Measurements from ENCODE around the gene ENO2.

ENO2 gene

GRCh38 chr12:6921996-6922946 is 7.9 kb downstream of the ENO2 start:
- H3K36me3 ChIP-seq (ENCODE audit: control insufficient read depth, insufficient read depth, low read length), result peaks cover 2% of the 10 kb centered on the region
- no peak overlapping the region for H3K9ac ChIP-seq (ENCODE audit: low read length)
- no peak overlapping the region for H3K27ac ChIP-seq (ENCODE audit: low read depth, low read length)

GRCh38 chr12:6923003-6923732 is 8.8 kb downstream of the ENO2 start:
- Histone ChIP-seq H3K9ac (ENCODE audit: low read length) (no peak overlapping the region), H3K27me3 (ENCODE audit: control insufficient read depth, insufficient read depth, low read length) (no peaks in the 10 kb centered on the region), H3K4me1 (ENCODE audit: control insufficient read depth, insufficient read depth, low read length) (peaks cover 26% of the 10 kb centered on the region), H3K36me3 (ENCODE audit: control insufficient read depth, insufficient read depth, low read length) (no peaks in the 10 kb centered on the region), H3K4me3 (ENCODE audit: low read length) (no peak overlapping the region), H3K27ac (ENCODE audit: low read depth, low read length) (no peak overlapping the region)

More at GRCh38 chr12:6921996-6922946, 7.9 kb downstream of the ENO2 start:
- Histone ChIP-seq H3K4me3 (ENCODE audit: low read length) (no peak overlapping the region), H3K4me1 (ENCODE audit: control insufficient read depth, insufficient read depth, low read length) (peaks cover 26% of the 10 kb centered on the region), H3K27me3 (ENCODE audit: control insufficient read depth, insufficient read depth, low read length) (no peaks in the 10 kb centered on the region)

GRCh38 chr12:6923851-6924250 is 9.5 kb downstream of the ENO2 start:
- Histone ChIP-seq H3K27ac (ENCODE audit: low read depth, low read length) (peak overlapping the region; percentile 99), H3K36me3 (ENCODE audit: control insufficient read depth, insufficient read depth, low read length) (no peaks in the 10 kb centered on the region), H3K4me1 (ENCODE audit: control insufficient read depth, insufficient read depth, low read length) (peaks cover 26% of the 10 kb centered on the region), H3K9ac (ENCODE audit: low read length) (no peak overlapping the region), H3K27me3 (ENCODE audit: control insufficient read depth, insufficient read depth, low read length) (no peaks in the 10 kb centered on the region), H3K4me3 (ENCODE audit: low read length) (no peak overlapping the region)

GRCh38 chr12:6925239-6925539 is 10.8 kb downstream of the ENO2 start:
- no peaks in the 10 kb centered on the region for H3K27me3 ChIP-seq (ENCODE audit: control insufficient read depth, insufficient read depth, low read length)
- H3K4me3 ChIP-seq (ENCODE audit: low read length), result peak overlapping the region; percentile 52
- peak overlapping the region; percentile 76 for H3K9ac ChIP-seq (ENCODE audit: low read length)
- H3K27ac ChIP-seq (ENCODE audit: low read depth, low read length), result peak overlapping the region; percentile 99
- H3K36me3 ChIP-seq (ENCODE audit: control insufficient read depth, insufficient read depth, low read length), result no peaks in the 10 kb centered on the region
- H3K4me1 ChIP-seq (ENCODE audit: control insufficient read depth, insufficient read depth, low read length), result peaks cover 36% of the 10 kb centered on the region

- peak overlapping the region; percentile 99 for H3K27ac ChIP-seq (ENCODE audit: low read depth, low read length)
- peak overlapping the region; percentile 76 for H3K9ac ChIP-seq (ENCODE audit: low read length)
- no peaks in the 10 kb centered on the region for H3K27me3 ChIP-seq (ENCODE audit: control insufficient read depth, insufficient read depth, low read length)
- H3K4me3 ChIP-seq (ENCODE audit: low read length), result peak overlapping the region; percentile 78
- H3K36me3 ChIP-seq (ENCODE audit: control insufficient read depth, insufficient read depth, low read length), result no peaks in the 10 kb centered on the region
- H3K4me1 ChIP-seq (ENCODE audit: control insufficient read depth, insufficient read depth, low read length), result peaks cover 37% of the 10 kb centered on the region
Observed at GRCh38 chr12:6925540-6926279, 11.3 kb downstream of the ENO2 start.

GRCh38 chr12:6927379-6928021 is 13.1 kb downstream of the ENO2 start, which contains the start of gene ATN1:
Gene ATN1 (plus strand): TSS chr12:6927959. CDS start chr12:6934002, 6,043 bp downstream.
- H3K4me1 ChIP-seq (ENCODE audit: control insufficient read depth, insufficient read depth, low read length), result peaks cover 44% of the 10 kb centered on the region
- no peaks in the 10 kb centered on the region for H3K36me3 ChIP-seq (ENCODE audit: control insufficient read depth, insufficient read depth, low read length)
- H3K27ac ChIP-seq (ENCODE audit: low read depth, low read length), result peak within 1 kb of the TSS; percentile 99
- peak within 1 kb of the TSS; percentile 80 for H3K9ac ChIP-seq (ENCODE audit: low read length)
- peak within 1 kb of the TSS; percentile 86 for H3K4me3 ChIP-seq (ENCODE audit: low read length)
- H3K27me3 ChIP-seq (ENCODE audit: control insufficient read depth, insufficient read depth, low read length), result no peaks in the 10 kb centered on the region

GRCh38 chr12:6928022-6928702 is 13.8 kb downstream of the ENO2 start:
- H3K4me1 ChIP-seq (ENCODE audit: control insufficient read depth, insufficient read depth, low read length), result peaks cover 49% of the 10 kb centered on the region
- no peaks in the 10 kb centered on the region for H3K27me3 ChIP-seq (ENCODE audit: control insufficient read depth, insufficient read depth, low read length)
- H3K9ac ChIP-seq (ENCODE audit: low read length), result peak overlapping the region; percentile 80
- peak overlapping the region; percentile 99 for H3K27ac ChIP-seq (ENCODE audit: low read depth, low read length)
- no peaks in the 10 kb centered on the region for H3K36me3 ChIP-seq (ENCODE audit: control insufficient read depth, insufficient read depth, low read length)
- peak overlapping the region; percentile 86 for H3K4me3 ChIP-seq (ENCODE audit: low read length)

- Histone ChIP-seq H3K27ac (ENCODE audit: low read depth, low read length) (peak overlapping the region; percentile 90), H3K4me3 (ENCODE audit: low read length) (peak overlapping the region; percentile 86), H3K4me1 (ENCODE audit: control insufficient read depth, insufficient read depth, low read length) (peaks cover 48% of the 10 kb centered on the region), H3K9ac (ENCODE audit: low read length) (peak overlapping the region; percentile 80), H3K27me3 (ENCODE audit: control insufficient read depth, insufficient read depth, low read length) (no peaks in the 10 kb centered on the region), H3K36me3 (ENCODE audit: control insufficient read depth, insufficient read depth, low read length) (no peaks in the 10 kb centered on the region)
Observed at GRCh38 chr12:6928703-6929407, 14.5 kb downstream of the ENO2 start.

GRCh38 chr12:6929466-6930452 is 15.4 kb downstream of the ENO2 start:
- Histone ChIP-seq H3K4me1 (ENCODE audit: control insufficient read depth, insufficient read depth, low read length) (peaks cover 39% of the 10 kb centered on the region), H3K9ac (ENCODE audit: low read length) (peak overlapping the region; percentile 80), H3K27ac (ENCODE audit: low read depth, low read length) (peak overlapping the region; percentile 90), H3K36me3 (ENCODE audit: control insufficient read depth, insufficient read depth, low read length) (peaks cover 4% of the 10 kb centered on the region), H3K4me3 (ENCODE audit: low read length) (peak overlapping the region; percentile 86), H3K27me3 (ENCODE audit: control insufficient read depth, insufficient read depth, low read length) (no peaks in the 10 kb centered on the region)

- Histone ChIP-seq H3K4me1 (ENCODE audit: control insufficient read depth, insufficient read depth, low read length) (peaks cover 23% of the 10 kb centered on the region), H3K27me3 (ENCODE audit: control insufficient read depth, insufficient read depth, low read length) (no peaks in the 10 kb centered on the region), H3K27ac (ENCODE audit: low read depth, low read length) (no peak overlapping the region), H3K4me3 (ENCODE audit: low read length) (no peak overlapping the region), H3K9ac (ENCODE audit: low read length) (no peak overlapping the region), H3K36me3 (ENCODE audit: control insufficient read depth, insufficient read depth, low read length) (peaks cover 16% of the 10 kb centered on the region)
Observed at GRCh38 chr12:6932766-6933165, 18.4 kb downstream of the ENO2 start.
